ENCODE measurements around the gene TCP11L2.

Gene TCP11L2

DNA sequence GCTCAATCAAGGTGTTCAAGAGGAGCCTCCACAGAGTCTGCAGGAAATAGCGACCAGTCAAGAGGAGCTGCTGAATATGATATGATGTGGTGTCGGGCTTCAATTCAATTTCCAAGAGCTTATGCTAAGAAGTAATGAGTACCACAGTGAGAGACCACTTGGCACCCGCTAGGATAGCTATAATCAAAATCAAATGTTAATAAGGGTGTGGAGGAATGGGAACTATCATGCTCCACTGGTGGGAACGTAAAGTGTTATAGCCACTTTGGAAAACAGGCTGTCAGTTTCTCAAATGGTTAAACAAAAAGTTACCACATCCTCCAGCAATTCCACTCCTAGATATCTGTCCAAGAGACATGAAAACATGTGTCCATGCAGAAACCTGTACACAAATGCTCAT lies 61.7 kb downstream of the TCP11L2 start:
- H3K79me2 ChIP-seq (ENCODE audit: control insufficient read depth, low read length) = peaks cover 35% of the 10 kb centered on the region
- H3K4me1 ChIP-seq (ENCODE audit: control insufficient read depth, low read length) = peaks cover under 1% of the 10 kb centered on the region; the same call in 1 of the 2 replicates
- no peaks in the 10 kb centered on the region for H3F3A ChIP-seq (ENCODE audit: control insufficient read depth, insufficient read depth)

DNA sequence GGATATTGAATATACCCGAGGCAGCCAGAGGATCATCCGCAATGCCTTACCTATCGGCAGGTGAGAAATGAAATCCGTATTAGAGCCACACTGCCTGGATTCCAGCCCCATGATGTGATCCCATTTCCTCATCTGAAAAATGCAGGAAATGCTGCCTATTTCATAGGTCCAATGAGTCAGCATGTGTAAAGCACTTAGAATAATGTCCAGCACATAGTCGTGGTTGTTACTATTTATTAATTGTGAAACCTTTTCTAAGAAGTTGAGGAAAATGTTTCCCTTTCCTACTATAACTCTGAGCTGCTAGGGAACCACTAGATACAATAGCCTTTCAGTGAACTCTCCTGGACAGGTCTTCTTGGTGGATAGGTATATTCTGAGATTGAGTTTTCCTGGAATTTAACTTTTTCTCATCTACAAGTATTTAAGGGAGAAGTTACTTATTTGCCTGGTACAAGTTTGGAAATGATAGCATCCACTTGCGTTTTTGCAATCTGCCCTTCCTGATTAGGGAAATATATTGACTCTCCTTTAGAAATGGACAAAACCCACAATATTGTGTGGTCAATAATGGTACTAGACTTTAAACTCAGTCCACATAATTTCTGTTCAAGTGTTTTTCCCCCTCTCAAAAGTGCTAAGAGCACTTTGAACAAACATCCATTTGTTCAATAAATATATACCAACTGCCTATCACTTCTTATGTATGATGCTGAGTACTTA lies 67.3 kb downstream of the TCP11L2 start:
- Histone ChIP-seq H4K20me1 (ENCODE audit: control insufficient read depth, insufficient read depth, low read depth, low read length) (no peaks in the 10 kb centered on the region), H3K36me3 (ENCODE audit: control insufficient read depth, low read length) (peaks cover 31% of the 10 kb centered on the region), H3K9me2 (replicated peaks; ENCODE audit: control insufficient read depth, low read length) (no peaks in the 10 kb centered on the region), H3F3A (ENCODE audit: control insufficient read depth, insufficient read depth) (no peaks in the 10 kb centered on the region), H3K4me1 (ENCODE audit: control insufficient read depth, low read length) (no peaks in the 10 kb centered on the region), H3K79me2 (ENCODE audit: control insufficient read depth, low read length) (no peaks in the 10 kb centered on the region), H3K9me3 (ENCODE audit: control insufficient read depth, insufficient read depth, low read length) (no peaks in the 10 kb centered on the region), H3K4me2 (ENCODE audit: low read length) (no peak overlapping the region), H3K4me3 (ENCODE audit: low read length) (no peak overlapping the region), H3K27me3 (ENCODE audit: control insufficient read depth, low read length) (no peaks in the 10 kb centered on the region), H3K27ac (ENCODE audit: low read depth, low read length) (no peak overlapping the region)
- TF ChIP-seq, protein P1, sequence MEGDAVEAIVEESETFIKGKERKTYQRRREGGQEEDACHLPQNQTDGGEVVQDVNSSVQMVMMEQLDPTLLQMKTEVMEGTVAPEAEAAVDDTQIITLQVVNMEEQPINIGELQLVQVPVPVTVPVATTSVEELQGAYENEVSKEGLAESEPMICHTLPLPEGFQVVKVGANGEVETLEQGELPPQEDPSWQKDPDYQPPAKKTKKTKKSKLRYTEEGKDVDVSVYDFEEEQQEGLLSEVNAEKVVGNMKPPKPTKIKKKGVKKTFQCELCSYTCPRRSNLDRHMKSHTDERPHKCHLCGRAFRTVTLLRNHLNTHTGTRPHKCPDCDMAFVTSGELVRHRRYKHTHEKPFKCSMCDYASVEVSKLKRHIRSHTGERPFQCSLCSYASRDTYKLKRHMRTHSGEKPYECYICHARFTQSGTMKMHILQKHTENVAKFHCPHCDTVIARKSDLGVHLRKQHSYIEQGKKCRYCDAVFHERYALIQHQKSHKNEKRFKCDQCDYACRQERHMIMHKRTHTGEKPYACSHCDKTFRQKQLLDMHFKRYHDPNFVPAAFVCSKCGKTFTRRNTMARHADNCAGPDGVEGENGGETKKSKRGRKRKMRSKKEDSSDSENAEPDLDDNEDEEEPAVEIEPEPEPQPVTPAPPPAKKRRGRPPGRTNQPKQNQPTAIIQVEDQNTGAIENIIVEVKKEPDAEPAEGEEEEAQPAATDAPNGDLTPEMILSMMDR (IDR thresholded peaks at IDR 0.05; ENCODE audit: low read depth, low read length, poor library complexity, severe bottlenecking) = no peak
- no peak for TF ChIP-seq EZH2phosphoT487 (IDR thresholded peaks at IDR 0.05; ENCODE audit: borderline replicate concordance, low read length)

More for the DNA sequence above, 61.7 kb downstream of the TCP11L2 start:
- no peaks in the 10 kb centered on the region for H4K20me1 ChIP-seq (ENCODE audit: control insufficient read depth, insufficient read depth, low read depth, low read length)
- H3K9me2 ChIP-seq (replicated peaks; ENCODE audit: control insufficient read depth, low read length) = no peaks in the 10 kb centered on the region
- H3K36me3 ChIP-seq (ENCODE audit: control insufficient read depth, low read length) = peaks cover 17% of the 10 kb centered on the region
- no peaks in the 10 kb centered on the region for H3K27me3 ChIP-seq (ENCODE audit: control insufficient read depth, low read length)
- no peak overlapping the region for H3K4me3 ChIP-seq (ENCODE audit: low read length)
- no peak overlapping the region for H3K27ac ChIP-seq (ENCODE audit: low read depth, low read length)
- no peaks in the 10 kb centered on the region for H3K9me3 ChIP-seq (ENCODE audit: control insufficient read depth, insufficient read depth, low read length)
- TF ChIP-seq EZH2phosphoT487 (IDR thresholded peaks at IDR 0.05; ENCODE audit: borderline replicate concordance, low read length) = no peak
- TF ChIP-seq, protein P1 (IDR thresholded peaks at IDR 0.05; ENCODE audit: low read depth, low read length, poor library complexity, severe bottlenecking) = no peak
- no peak overlapping the region for H3K4me2 ChIP-seq (ENCODE audit: low read length)

DNA sequence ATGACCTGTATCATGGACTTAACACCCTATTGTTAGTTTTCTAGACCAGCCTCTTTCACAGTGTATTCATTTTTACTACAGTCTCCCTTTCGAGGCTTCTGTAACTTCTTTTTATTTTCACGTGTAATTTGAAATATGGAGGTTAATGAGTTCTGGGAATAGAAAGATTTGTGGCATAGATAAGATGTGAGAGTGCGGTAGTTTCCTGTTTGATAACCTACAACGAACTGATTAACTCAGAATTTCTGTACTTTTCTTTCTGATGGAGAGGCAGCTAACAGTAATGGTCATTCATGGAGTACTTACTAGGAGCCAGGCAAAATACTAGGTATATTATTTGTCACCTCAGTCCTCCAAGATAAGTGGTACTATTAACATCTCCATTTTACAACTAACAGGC lies 76.3 kb downstream of the TCP11L2 start:
- TF ChIP-seq EZH2phosphoT487 (IDR thresholded peaks at IDR 0.05; ENCODE audit: borderline replicate concordance, low read length) = no peak
- TF ChIP-seq, protein P1 (IDR thresholded peaks at IDR 0.05; ENCODE audit: low read depth, low read length, poor library complexity, severe bottlenecking) = no peak
- Histone ChIP-seq H3K27me3 (ENCODE audit: control insufficient read depth, low read length) (no peaks in the 10 kb centered on the region), H3K9me3 (ENCODE audit: control insufficient read depth, insufficient read depth, low read length) (no peaks in the 10 kb centered on the region), H3K27ac (ENCODE audit: low read depth, low read length) (no peak overlapping the region), H3K4me3 (ENCODE audit: low read length) (no peak overlapping the region), H3K4me1 (ENCODE audit: control insufficient read depth, low read length) (no peaks in the 10 kb centered on the region), H3K79me2 (ENCODE audit: control insufficient read depth, low read length) (no peaks in the 10 kb centered on the region), H3K4me2 (ENCODE audit: low read length) (no peak overlapping the region), H4K20me1 (ENCODE audit: control insufficient read depth, insufficient read depth, low read depth, low read length) (no peaks in the 10 kb centered on the region), H3K36me3 (ENCODE audit: control insufficient read depth, low read length) (peaks cover 47% of the 10 kb centered on the region), H3F3A (ENCODE audit: control insufficient read depth, insufficient read depth) (no peaks in the 10 kb centered on the region), H3K9me2 (replicated peaks; ENCODE audit: control insufficient read depth, low read length) (no peaks in the 10 kb centered on the region)

Measured in DOHH2 (cell line).